Activated CD4-positive, alpha-beta T cell treated with anti-CD3 and anti-CD28 coated beads, Interleukin-2, amount 10 ng/mL, durations not matched to agents 24 days and 14 days (primary cell): Measurements from ENCODE around the gene ALK. TPM values are rescaled to one million over a fixed set of nuclear protein-coding genes. Genes with fewer than 3 reads are reported as not detected.

Source experiments
- DNase-seq: peaks from one replicate; pipeline ENCODE4 v3.0.0; 2022
- H3K27ac Mint-ChIP-seq: one replicate; pipeline ENCODE4 v1.8.0; 2022; ENCODE audit warnings: mild to moderate bottlenecking, mixed read lengths
- H3K27me3 Mint-ChIP-seq: one replicate; pipeline ENCODE4 v1.8.0; 2022; ENCODE audit warnings: mixed read lengths
- H3K36me3 Mint-ChIP-seq: one replicate; pipeline ENCODE4 v1.8.0; 2022; ENCODE audit warnings: low read depth, mild to moderate bottlenecking, mixed read lengths
- H3K4me1 Mint-ChIP-seq: one replicate; pipeline ENCODE4 v1.8.0; 2021; ENCODE audit warnings: mixed read lengths
- H3K4me3 Mint-ChIP-seq: one replicate; pipeline ENCODE4 v1.8.0; 2022; ENCODE audit warnings: mild to moderate bottlenecking, moderate library complexity, mixed read lengths
- H3K9me3 Mint-ChIP-seq: one replicate; pipeline ENCODE4 v1.8.0; 2021; ENCODE audit warnings: mixed read lengths
- intact Hi-C: fragments of 100-400 bp; cut with micrococcal nuclease; formaldehyde crosslinking; loops from one replicate; pipeline ENCODE4 v1.15.1; 2023
- total RNA-seq: library from RNA; stranded (reverse); gene quantifications from 2 replicates; pipeline ENCODE4 v1.2.3, GENCODE V29; 2022

The ALK gene
- total RNA-seq, 1 donor from 2014 or later = not detected

GRCh38 chr2:29455200-29455860 is 466.1 kb downstream of the ALK start:
- H3K27me3 Mint-ChIP-seq = peaks cover 19% of the 10 kb centered on the region
- H3K36me3 Mint-ChIP-seq = no peaks in the 10 kb centered on the region
- no peaks in the 10 kb centered on the region for H3K9me3 Mint-ChIP-seq
- no peak for DNase-seq
- intact Hi-C loops = no loop called here
- no peak overlapping the region for H3K27ac Mint-ChIP-seq
- no peak overlapping the region for H3K4me3 Mint-ChIP-seq
- no peaks in the 10 kb centered on the region for H3K4me1 Mint-ChIP-seq

GRCh38 chr2:29452036-29452435 is 469.4 kb downstream of the ALK start:
- no peaks in the 10 kb centered on the region for H3K9me3 Mint-ChIP-seq
- H3K27ac Mint-ChIP-seq = no peak overlapping the region
- no peak for DNase-seq
- intact Hi-C loops = no loop called here
- peaks cover 18% of the 10 kb centered on the region for H3K27me3 Mint-ChIP-seq
- no peak overlapping the region for H3K4me3 Mint-ChIP-seq
- H3K36me3 Mint-ChIP-seq = no peaks in the 10 kb centered on the region
- no peaks in the 10 kb centered on the region for H3K4me1 Mint-ChIP-seq

GRCh38 chr2:29450596-29451222 is 470.7 kb downstream of the ALK start:
- H3K9me3 Mint-ChIP-seq = no peaks in the 10 kb centered on the region
- no peak overlapping the region for H3K27ac Mint-ChIP-seq
- no peaks in the 10 kb centered on the region for H3K4me1 Mint-ChIP-seq
- intact Hi-C loops = no loop called here
- no peak overlapping the region for H3K4me3 Mint-ChIP-seq
- DNase-seq = no peak
- peaks cover 10% of the 10 kb centered on the region for H3K27me3 Mint-ChIP-seq
- no peaks in the 10 kb centered on the region for H3K36me3 Mint-ChIP-seq

- Mint-ChIP-seq H3K4me3 (no peak overlapping the region), H3K9me3 (no peaks in the 10 kb centered on the region), H3K27ac (no peak overlapping the region), H3K36me3 (no peaks in the 10 kb centered on the region), H3K4me1 (no peaks in the 10 kb centered on the region), H3K27me3 (peaks cover 9% of the 10 kb centered on the region)
- intact Hi-C loops = no loop called here
- no peak for DNase-seq
Observed at GRCh38 chr2:29449499-29449898, 471.9 kb downstream of the ALK start.

GRCh38 chr2:29448096-29448688 is 473.2 kb downstream of the ALK start:
- no peaks in the 10 kb centered on the region for H3K4me1 Mint-ChIP-seq
- H3K27me3 Mint-ChIP-seq = peaks cover 9% of the 10 kb centered on the region
- no peak overlapping the region for H3K4me3 Mint-ChIP-seq

GRCh38 chr2:29447513-29447912 is 473.9 kb downstream of the ALK start:
- no peak overlapping the region for H3K4me3 Mint-ChIP-seq
- no peaks in the 10 kb centered on the region for H3K36me3 Mint-ChIP-seq

More at GRCh38 chr2:29448096-29448688, 473.2 kb downstream of the ALK start:
- no peaks in the 10 kb centered on the region for H3K36me3 Mint-ChIP-seq
- H3K9me3 Mint-ChIP-seq = no peaks in the 10 kb centered on the region
- intact Hi-C loops = no loop called here
- no peak overlapping the region for H3K27ac Mint-ChIP-seq
- DNase-seq = no peak

GRCh38 chr2:29446847-29447246 is 474.5 kb downstream of the ALK start:
- no peak overlapping the region for H3K4me3 Mint-ChIP-seq
- no peak overlapping the region for H3K27ac Mint-ChIP-seq
- H3K27me3 Mint-ChIP-seq = peaks cover 9% of the 10 kb centered on the region
- H3K9me3 Mint-ChIP-seq = no peaks in the 10 kb centered on the region
- no peaks in the 10 kb centered on the region for H3K36me3 Mint-ChIP-seq
- no peak for DNase-seq
- no peaks in the 10 kb centered on the region for H3K4me1 Mint-ChIP-seq
- intact Hi-C loops = no loop called here

More at GRCh38 chr2:29447513-29447912, 473.9 kb downstream of the ALK start:
- Mint-ChIP-seq H3K27me3 (peaks cover 9% of the 10 kb centered on the region), H3K4me1 (no peaks in the 10 kb centered on the region), H3K9me3 (no peaks in the 10 kb centered on the region), H3K27ac (no peak overlapping the region)
- intact Hi-C loops = no loop called here
- DNase-seq = no peak

- no peak overlapping the region for H3K27ac Mint-ChIP-seq
Observed at GRCh38 chr2:29444150-29444549, 477.2 kb downstream of the ALK start.

GRCh38 chr2:29443627-29444026 is 477.8 kb downstream of the ALK start:
- H3K27ac Mint-ChIP-seq = no peak overlapping the region
- H3K4me1 Mint-ChIP-seq = no peaks in the 10 kb centered on the region
- H3K36me3 Mint-ChIP-seq = no peaks in the 10 kb centered on the region
- H3K4me3 Mint-ChIP-seq = no peak overlapping the region
- no peaks in the 10 kb centered on the region for H3K9me3 Mint-ChIP-seq
- DNase-seq = no peak
- intact Hi-C loops = no loop called here
- no peaks in the 10 kb centered on the region for H3K27me3 Mint-ChIP-seq

More at GRCh38 chr2:29444150-29444549, 477.2 kb downstream of the ALK start:
- Mint-ChIP-seq H3K4me1 (no peaks in the 10 kb centered on the region), H3K4me3 (no peak overlapping the region), H3K9me3 (no peaks in the 10 kb centered on the region), H3K27me3 (no peaks in the 10 kb centered on the region), H3K36me3 (no peaks in the 10 kb centered on the region)
- intact Hi-C loops = no loop called here
- no peak for DNase-seq

- Mint-ChIP-seq H3K4me3 (no peak overlapping the region), H3K9me3 (no peaks in the 10 kb centered on the region), H3K36me3 (no peaks in the 10 kb centered on the region), H3K27me3 (no peaks in the 10 kb centered on the region), H3K27ac (no peak overlapping the region), H3K4me1 (no peaks in the 10 kb centered on the region)
- DNase-seq = no peak
- intact Hi-C loops = no loop called here
Observed at GRCh38 chr2:29443151-29443550, 478.2 kb downstream of the ALK start.

GRCh38 chr2:29440921-29441623 is 480.3 kb downstream of the ALK start:
- Mint-ChIP-seq H3K27me3 (peaks cover 8% of the 10 kb centered on the region), H3K9me3 (no peaks in the 10 kb centered on the region), H3K4me3 (no peak overlapping the region), H3K27ac (no peak overlapping the region), H3K4me1 (no peaks in the 10 kb centered on the region), H3K36me3 (no peaks in the 10 kb centered on the region)
- DNase-seq = no peak
- intact Hi-C loops = no loop called here

GRCh38 chr2:29433920-29434319 is 487.5 kb downstream of the ALK start:
- H3K27me3 Mint-ChIP-seq = peaks cover 19% of the 10 kb centered on the region
- H3K4me1 Mint-ChIP-seq = no peaks in the 10 kb centered on the region
- H3K27ac Mint-ChIP-seq = no peak overlapping the region
- H3K4me3 Mint-ChIP-seq = no peak overlapping the region
- intact Hi-C loops = no loop called here
- H3K36me3 Mint-ChIP-seq = no peaks in the 10 kb centered on the region
- DNase-seq = no peak
- H3K9me3 Mint-ChIP-seq = no peaks in the 10 kb centered on the region

- H3K36me3 Mint-ChIP-seq = no peaks in the 10 kb centered on the region
- no peaks in the 10 kb centered on the region for H3K9me3 Mint-ChIP-seq
- H3K4me3 Mint-ChIP-seq = no peak overlapping the region
- H3K4me1 Mint-ChIP-seq = no peaks in the 10 kb centered on the region
- no peak overlapping the region for H3K27ac Mint-ChIP-seq
- intact Hi-C loops = no loop called here
- H3K27me3 Mint-ChIP-seq = peaks cover 23% of the 10 kb centered on the region
- no peak for DNase-seq
Observed at GRCh38 chr2:29433128-29433527, 488.3 kb downstream of the ALK start.

GRCh38 chr2:29431485-29431884 is 489.9 kb downstream of the ALK start:
- no peak overlapping the region for H3K4me3 Mint-ChIP-seq
- no peaks in the 10 kb centered on the region for H3K36me3 Mint-ChIP-seq
- no peaks in the 10 kb centered on the region for H3K4me1 Mint-ChIP-seq
- no peaks in the 10 kb centered on the region for H3K9me3 Mint-ChIP-seq
- no peak overlapping the region for H3K27ac Mint-ChIP-seq
- H3K27me3 Mint-ChIP-seq = peaks cover 21% of the 10 kb centered on the region
- intact Hi-C loops = no loop called here
- no peak for DNase-seq
